ENCODE results near the gene CIAO3.

CIAO3 gene

GRCh38 chr16:680967-681745 is 59.6 kb downstream of the CIAO3 start:
- H3K27me3 ChIP-seq (replicated peaks; ENCODE audit: insufficient read depth, low read length) = no peaks in the 10 kb centered on the region
- peak overlapping the region; percentile 93 for H3K4me2 ChIP-seq (ENCODE audit: low read depth, low read length)
- no peaks in the 10 kb centered on the region for H3K9me3 ChIP-seq (replicated peaks; ENCODE audit: insufficient read depth, low read length)
- H3K79me2 ChIP-seq (ENCODE audit: low read length) = peaks cover 32% of the 10 kb centered on the region
- TF ChIP-seq, protein P1, sequence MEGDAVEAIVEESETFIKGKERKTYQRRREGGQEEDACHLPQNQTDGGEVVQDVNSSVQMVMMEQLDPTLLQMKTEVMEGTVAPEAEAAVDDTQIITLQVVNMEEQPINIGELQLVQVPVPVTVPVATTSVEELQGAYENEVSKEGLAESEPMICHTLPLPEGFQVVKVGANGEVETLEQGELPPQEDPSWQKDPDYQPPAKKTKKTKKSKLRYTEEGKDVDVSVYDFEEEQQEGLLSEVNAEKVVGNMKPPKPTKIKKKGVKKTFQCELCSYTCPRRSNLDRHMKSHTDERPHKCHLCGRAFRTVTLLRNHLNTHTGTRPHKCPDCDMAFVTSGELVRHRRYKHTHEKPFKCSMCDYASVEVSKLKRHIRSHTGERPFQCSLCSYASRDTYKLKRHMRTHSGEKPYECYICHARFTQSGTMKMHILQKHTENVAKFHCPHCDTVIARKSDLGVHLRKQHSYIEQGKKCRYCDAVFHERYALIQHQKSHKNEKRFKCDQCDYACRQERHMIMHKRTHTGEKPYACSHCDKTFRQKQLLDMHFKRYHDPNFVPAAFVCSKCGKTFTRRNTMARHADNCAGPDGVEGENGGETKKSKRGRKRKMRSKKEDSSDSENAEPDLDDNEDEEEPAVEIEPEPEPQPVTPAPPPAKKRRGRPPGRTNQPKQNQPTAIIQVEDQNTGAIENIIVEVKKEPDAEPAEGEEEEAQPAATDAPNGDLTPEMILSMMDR (IDR thresholded peaks at IDR 0.05; ENCODE audit: low read length) = peak; percentile 10; the same call in 1 of the 2 replicates
- TF ChIP-seq EZH2phosphoT487 (IDR thresholded peaks at IDR 0.05; ENCODE audit: low read length) = no peak
- TF ChIP-seq EZH2 (optimal IDR thresholded peaks at IDR 0.05; ENCODE audit: low read depth, low read length) = no peak
- H3K4me3 ChIP-seq (ENCODE audit: low read length) = peak overlapping the region; percentile 84
- H2AFZ ChIP-seq (ENCODE audit: low read length) = no peak overlapping the region
- peak; percentile 33 for DNase-seq
- 0 out of 2 replicates have a peak, but pooled peaks cover 4% of the 10 kb centered on the region for H3F3A ChIP-seq (ENCODE audit: insufficient read depth, low read length)
- peaks cover 8% of the 10 kb centered on the region; the same call in 1 of the 2 replicates for H3K4me1 ChIP-seq (ENCODE audit: low read length)
- H3K27ac ChIP-seq (ENCODE audit: low read length) = no peak overlapping the region
- H3K9ac ChIP-seq (ENCODE audit: low read length) = peak overlapping the region; percentile 69
- H3K9me2 ChIP-seq (replicated peaks; ENCODE audit: insufficient read depth, low read length) = no peaks in the 10 kb centered on the region
- no peaks in the 10 kb centered on the region for H3K36me3 ChIP-seq (replicated peaks; ENCODE audit: insufficient read depth, low read length)
- H4K20me1 ChIP-seq (ENCODE audit: insufficient read depth, low read length) = no peaks in the 10 kb centered on the region

DNA sequence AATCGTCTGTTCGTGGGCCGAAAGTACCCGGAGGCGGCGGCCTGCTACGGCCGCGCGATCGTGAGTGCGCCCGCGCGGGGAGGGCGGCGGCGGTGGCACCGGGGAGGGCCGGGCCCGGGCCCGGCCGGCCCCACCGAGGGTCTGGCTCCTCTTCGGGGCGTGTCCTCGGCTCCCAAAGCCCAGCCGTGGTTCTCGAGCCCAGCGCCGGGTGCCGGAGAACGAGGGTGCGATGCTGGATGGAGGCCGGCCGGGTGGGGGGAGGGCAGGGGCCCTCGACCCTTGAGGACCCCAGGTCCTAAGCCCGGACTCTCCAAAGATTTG is 60.2 kb downstream of the CIAO3 start:
- no peak overlapping the region for H2AFZ ChIP-seq (ENCODE audit: low read length)

DNA sequence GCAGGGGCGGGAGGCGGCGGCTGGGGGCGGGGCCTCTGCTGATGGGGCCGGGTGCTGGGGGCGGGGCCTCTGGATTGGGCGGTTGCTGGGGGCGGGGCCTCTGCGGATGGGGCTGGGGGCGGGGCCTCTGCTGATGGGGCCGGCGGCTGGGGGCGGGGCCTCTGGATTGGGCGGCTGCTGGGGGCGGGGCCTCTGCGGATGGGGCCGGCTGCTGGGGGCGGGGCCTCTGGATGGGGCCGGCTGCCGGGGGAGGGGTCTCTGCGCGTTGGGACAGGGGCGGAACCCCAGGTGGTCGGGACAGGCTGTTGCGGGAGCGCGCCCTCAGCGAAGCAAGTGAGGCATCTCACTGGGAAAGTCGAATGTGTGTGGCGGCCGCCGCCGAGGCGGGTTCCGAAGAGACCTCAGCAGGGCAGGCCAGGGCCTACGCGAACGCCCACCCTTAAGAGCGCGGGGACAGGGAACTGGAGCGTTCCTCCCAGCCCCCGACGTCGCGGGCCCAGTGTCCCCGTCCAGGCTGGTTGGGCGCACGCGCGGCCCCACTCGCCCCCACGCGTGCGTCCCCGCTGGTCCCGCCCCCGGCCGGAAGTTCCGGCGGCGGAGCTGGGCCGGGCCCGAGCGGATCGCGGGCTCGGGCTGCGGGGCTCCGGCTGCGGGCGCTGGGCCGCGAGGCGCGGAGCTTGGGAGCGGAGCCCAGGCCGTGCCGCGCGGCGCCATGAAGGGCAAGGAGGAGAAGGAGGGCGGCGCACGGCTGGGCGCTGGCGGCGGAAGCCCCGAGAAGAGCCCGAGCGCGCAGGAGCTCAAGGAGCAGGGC is 60.8 kb downstream of the CIAO3 start, which contains the start of gene STUB1:
Gene STUB1, plus strand, starts transcription at position 597 of the 811 bp plus-strand sequence. Its CDS starts 116 bp downstream, at position 713.
- DNase-seq = peak; percentile 81
- Histone ChIP-seq H3F3A (ENCODE audit: insufficient read depth, low read length) (0 out of 2 replicates have a peak, but pooled peaks cover 4% of the 10 kb centered on the region), H3K79me2 (ENCODE audit: low read length) (peaks cover 32% of the 10 kb centered on the region), H3K27me3 (replicated peaks; ENCODE audit: insufficient read depth, low read length) (no peaks in the 10 kb centered on the region), H3K4me3 (ENCODE audit: low read length) (peak within 1 kb of the TSS; percentile 84), H3K9me2 (replicated peaks; ENCODE audit: insufficient read depth, low read length) (no peaks in the 10 kb centered on the region), H3K9ac (ENCODE audit: low read length) (peak within 1 kb of the TSS; percentile 72), H3K4me1 (ENCODE audit: low read length) (peaks cover 8% of the 10 kb centered on the region; the same call in 1 of the 2 replicates), H2AFZ (ENCODE audit: low read length) (peak within 1 kb of the TSS; percentile 86), H3K27ac (ENCODE audit: low read length) (peak within 1 kb of the TSS; percentile 71; the same call in 1 of the 2 replicates), H3K36me3 (replicated peaks; ENCODE audit: insufficient read depth, low read length) (no peaks in the 10 kb centered on the region), H4K20me1 (ENCODE audit: insufficient read depth, low read length) (no peaks in the 10 kb centered on the region), H3K9me3 (replicated peaks; ENCODE audit: insufficient read depth, low read length) (no peaks in the 10 kb centered on the region), H3K4me2 (ENCODE audit: low read depth, low read length) (peak within 1 kb of the TSS; percentile 93)
- TF ChIP-seq EZH2 (optimal IDR thresholded peaks at IDR 0.05; ENCODE audit: low read depth, low read length) = no peak
- TF ChIP-seq, protein P1 (IDR thresholded peaks at IDR 0.05; ENCODE audit: low read length) = no peak
- TF ChIP-seq EZH2phosphoT487 (IDR thresholded peaks at IDR 0.05; ENCODE audit: low read length) = no peak

More for the DNA sequence above, 60.2 kb downstream of the CIAO3 start:
- peak overlapping the region; percentile 93 for H3K4me2 ChIP-seq (ENCODE audit: low read depth, low read length)
- no peak for DNase-seq
- TF ChIP-seq, protein P1 (IDR thresholded peaks at IDR 0.05; ENCODE audit: low read length) = no peak
- H3K36me3 ChIP-seq (replicated peaks; ENCODE audit: insufficient read depth, low read length) = no peaks in the 10 kb centered on the region
- H3K9me2 ChIP-seq (replicated peaks; ENCODE audit: insufficient read depth, low read length) = no peaks in the 10 kb centered on the region
- H3K9ac ChIP-seq (ENCODE audit: low read length) = peak overlapping the region; percentile 69
- no peaks in the 10 kb centered on the region for H3K27me3 ChIP-seq (replicated peaks; ENCODE audit: insufficient read depth, low read length)
- no peaks in the 10 kb centered on the region for H4K20me1 ChIP-seq (ENCODE audit: insufficient read depth, low read length)
- H3K27ac ChIP-seq (ENCODE audit: low read length) = no peak overlapping the region; the same call in 1 of the 2 replicates
- H3F3A ChIP-seq (ENCODE audit: insufficient read depth, low read length) = 0 out of 2 replicates have a peak, but pooled peaks cover 4% of the 10 kb centered on the region
- no peaks in the 10 kb centered on the region for H3K9me3 ChIP-seq (replicated peaks; ENCODE audit: insufficient read depth, low read length)
- H3K79me2 ChIP-seq (ENCODE audit: low read length) = peaks cover 32% of the 10 kb centered on the region
- peak overlapping the region; percentile 84 for H3K4me3 ChIP-seq (ENCODE audit: low read length)
- H3K4me1 ChIP-seq (ENCODE audit: low read length) = peaks cover 8% of the 10 kb centered on the region; the same call in 1 of the 2 replicates

All from MM.1S (cell line).